NT2/D1 (cell line): Measurements from ENCODE around the gene ARHGEF4.

Experiments used
- DNase-seq: peaks from one replicate; pipeline ENCODE4 v3.0.0-alpha.2; 2011; ENCODE audit warnings: low read depth, low spot score
- H3K27me3 ChIP-seq: 2 replicates; pipeline ENCODE4 v1.6.0; 2011; ENCODE audit warnings: mild to moderate bottlenecking; ENCODE audit not compliant: insufficient read length, insufficient read depth
- H3K36me3 ChIP-seq: 2 replicates; pipeline ENCODE4 v1.6.1; 2011; ENCODE audit warnings: mild to moderate bottlenecking, low read length, mixed read lengths; ENCODE audit not compliant: insufficient read depth, insufficient read length
- H3K4me1 ChIP-seq: 2 replicates; pipeline ENCODE4 v1.5.1; 2011; ENCODE audit not compliant: insufficient read depth, insufficient read length
- H3K4me3 ChIP-seq: 2 replicates; pipeline ENCODE4 v1.5.1; 2011; ENCODE audit warnings: low read depth; ENCODE audit not compliant: insufficient read length
- H3K9ac ChIP-seq: 2 replicates; pipeline ENCODE4 v1.6.0; 2011; ENCODE audit warnings: low read depth; ENCODE audit not compliant: insufficient read length
- H3K9me3 ChIP-seq: 2 replicates; pipeline ENCODE4 v1.5.1; 2011; ENCODE audit warnings: mild to moderate bottlenecking, low read length; ENCODE audit not compliant: insufficient read depth
- SUZ12 ChIP-seq: IDR thresholded peaks from 2 replicates; pipeline ENCODE4 v1.6.1; 2011; ENCODE audit not compliant: insufficient read length, insufficient read depth; ENCODE audit errors: extremely low read depth
- YY1 ChIP-seq: IDR thresholded peaks from 2 replicates; pipeline ENCODE4 v1.6.1; 2011; ENCODE audit not compliant: insufficient read length, insufficient read depth
- ZNF274 ChIP-seq: IDR thresholded peaks from 2 replicates; pipeline ENCODE4 v1.6.1; 2011; ENCODE audit warnings: mild to moderate bottlenecking, low read depth, low read length

ARHGEF4 gene

GRCh38 chr2:131093696-131094462 is 257.2 kb downstream of the ARHGEF4 start:
- peak; percentile 30 for DNase-seq
- H3K9me3 ChIP-seq = no peaks in the 10 kb centered on the region
- H3K4me3 ChIP-seq = peak overlapping the region; percentile 91
- TF ChIP-seq YY1 = no peak
- no peak for TF ChIP-seq SUZ12
- TF ChIP-seq ZNF274 = no peak
- peaks cover 26% of the 10 kb centered on the region for H3K36me3 ChIP-seq
- H3K4me1 ChIP-seq = no peaks in the 10 kb centered on the region
- peak overlapping the region; percentile 99 for H3K9ac ChIP-seq
- H3K27me3 ChIP-seq = no peaks in the 10 kb centered on the region

GRCh38 chr2:131094463-131095281 is 258.0 kb downstream of the ARHGEF4 start:
- no peak for TF ChIP-seq SUZ12
- TF ChIP-seq ZNF274 = no peak
- no peak for TF ChIP-seq YY1
- H3K4me1 ChIP-seq = no peaks in the 10 kb centered on the region
- no peaks in the 10 kb centered on the region for H3K27me3 ChIP-seq
- no peaks in the 10 kb centered on the region for H3K9me3 ChIP-seq
- H3K36me3 ChIP-seq = peaks cover 21% of the 10 kb centered on the region
- no peak for DNase-seq
- peak overlapping the region; percentile 91 for H3K4me3 ChIP-seq
- peak overlapping the region; percentile 99 for H3K9ac ChIP-seq
